GM21367 (cell line): Measurements from ENCODE around the gene KCTD15.

ENCODE experiments used
- ATAC-seq: cut with Tn5 transposase; IDR thresholded peaks from one replicate; pipeline ENCODE4 v1.9.1; 2021; ENCODE audit not compliant: unreplicated experiment

The KCTD15 gene

GRCh38 chr19:33796164-33796875 is at the start of gene KCTD15:
Gene KCTD15, plus strand, starts transcription at chr19:33796870. Its CDS starts 3,585 bp downstream, at chr19:33800455.
- no peak for ATAC-seq

- no peak for ATAC-seq
Observed at GRCh38 chr19:33747273-33747672, 49.4 kb upstream of the KCTD15 start.

GRCh38 chr19:33748231-33748630 is 48.4 kb upstream of the KCTD15 start:
- ATAC-seq, result no peak

GRCh38 chr19:33749016-33749415 is 47.7 kb upstream of the KCTD15 start:
- ATAC-seq, result no peak

- ATAC-seq, result no peak
Observed at GRCh38 chr19:33749619-33750175, 47.0 kb upstream of the KCTD15 start.

- ATAC-seq, result no peak
Observed at GRCh38 chr19:33750587-33751435, 45.9 kb upstream of the KCTD15 start.

GRCh38 chr19:33751436-33751770 is 45.3 kb upstream of the KCTD15 start:
- no peak for ATAC-seq

- no peak for ATAC-seq
Observed at GRCh38 chr19:33752018-33752800, 44.5 kb upstream of the KCTD15 start.

- ATAC-seq, result no peak
Observed at GRCh38 chr19:33752945-33753344, 43.7 kb upstream of the KCTD15 start.

- ATAC-seq, result no peak
Observed at GRCh38 chr19:33754361-33754760, 42.3 kb upstream of the KCTD15 start.

GRCh38 chr19:33755099-33756035 is 41.3 kb upstream of the KCTD15 start:
- no peak for ATAC-seq

- no peak for ATAC-seq
Observed at GRCh38 chr19:33756177-33756576, 40.5 kb upstream of the KCTD15 start.

GRCh38 chr19:33758541-33759013 is 38.1 kb upstream of the KCTD15 start:
- no peak for ATAC-seq

- ATAC-seq, result no peak
Observed at GRCh38 chr19:33759356-33759755, 37.3 kb upstream of the KCTD15 start.

GRCh38 chr19:33763633-33764371 is 32.9 kb upstream of the KCTD15 start:
- ATAC-seq, result no peak

- ATAC-seq, result no peak
Observed at GRCh38 chr19:33766623-33767022, 30.0 kb upstream of the KCTD15 start.

GRCh38 chr19:33767898-33768413 is 28.7 kb upstream of the KCTD15 start:
- no peak for ATAC-seq

- no peak for ATAC-seq
Observed at GRCh38 chr19:33769208-33769607, 27.5 kb upstream of the KCTD15 start.

GRCh38 chr19:33770107-33770506 is 26.6 kb upstream of the KCTD15 start:
- no peak for ATAC-seq
